Mucosa of gallbladder (tissue), 1 donor: ENCODE measurements around the gene MYLIP. TPM values are rescaled to one million over a fixed set of nuclear protein-coding genes. Genes with fewer than 3 reads are reported as not detected.

Experiments
- DNase-seq: peaks from one replicate; pipeline ENCODE4 v3.0.0-alpha.2; 2020; ENCODE audit warnings: low spot score
- total RNA-seq: library from RNA; stranded (reverse); gene quantifications from one replicate; pipeline ENCODE4 v1.2.1, GENCODE V29; 2021
- donor health status: DM: no; HTN: no; CAD: no.

The MYLIP gene
- total RNA-seq, 1 donor from 2014 or later, result 53.2 TPM

- DNase-seq, result no peak
These were observed 21.7 kb upstream of the MYLIP start for GRCh38 chr6:16106991-16107787.

GRCh38 chr6:16108419-16108818 is 20.5 kb upstream of the MYLIP start:
- DNase-seq, result no peak

- DNase-seq, result no peak
These were observed 19.8 kb upstream of the MYLIP start for GRCh38 chr6:16108921-16109658.

- no peak for DNase-seq
These were observed 19.1 kb upstream of the MYLIP start for GRCh38 chr6:16109659-16110305.

GRCh38 chr6:16118825-16119224 is 10.1 kb upstream of the MYLIP start:
- no peak for DNase-seq

- DNase-seq, result no peak
These were observed 7.5 kb upstream of the MYLIP start for GRCh38 chr6:16121339-16121738.

- no peak for DNase-seq
These were observed 6.7 kb upstream of the MYLIP start for GRCh38 chr6:16122197-16122596.

GRCh38 chr6:16124198-16125180 is 4.4 kb upstream of the MYLIP start:
- no peak for DNase-seq

GRCh38 chr6:16126056-16126455 is 2.8 kb upstream of the MYLIP start:
- DNase-seq, result no peak

- no peak for DNase-seq
These were observed 2.0 kb upstream of the MYLIP start for GRCh38 chr6:16126861-16127260.

- DNase-seq, result no peak
These were observed 1.4 kb upstream of the MYLIP start for GRCh38 chr6:16127471-16127870.

- peak; percentile 35 for DNase-seq
These were observed 926 bp downstream of the MYLIP start for GRCh38 chr6:16129623-16130401.

GRCh38 chr6:16130437-16130891 is 1.6 kb downstream of the MYLIP start:
- DNase-seq, result peak; percentile 14

GRCh38 chr6:16130932-16131387 is 2.1 kb downstream of the MYLIP start:
- DNase-seq, result peak; percentile 81

- no peak for DNase-seq
These were observed 4.0 kb downstream of the MYLIP start for GRCh38 chr6:16132909-16133308.

GRCh38 chr6:16134430-16134829 is 5.5 kb downstream of the MYLIP start:
- DNase-seq, result no peak

- DNase-seq, result no peak
These were observed 6.2 kb downstream of the MYLIP start for GRCh38 chr6:16135066-16135465.

- DNase-seq, result no peak
These were observed 7.2 kb downstream of the MYLIP start for GRCh38 chr6:16136091-16136490.

GRCh38 chr6:16136621-16137450 is 8.0 kb downstream of the MYLIP start:
- DNase-seq, result no peak

- no peak for DNase-seq
These were observed 8.5 kb downstream of the MYLIP start for GRCh38 chr6:16137451-16137801.
